Tibial artery (tissue), 4 donors: ENCODE results near the gene PAQR8.

Experiments
- DNase-seq, 2 donors: peaks; one replicate each; pipeline ENCODE4 v3.0.0-alpha.2; 2019
- H3K27ac ChIP-seq, 2 donors: fragments of 200-600 bp; sonication (generic) in 1 of 2; 1 replicate in 1 of 2; 2 replicates in 1 of 2; pipeline ENCODE4 v1.5.1; 2018 to 2019; ENCODE audit warnings: mild to moderate bottlenecking in 1 of 2
- H3K27me3 ChIP-seq, 2 donors: fragments of 200-600 bp; sonication (generic) in 1 of 2; one replicate each; pipeline versions ENCODE4 v1.5.1 to v1.6.0; 2016 to 2019
- H3K36me3 ChIP-seq, 3 donors: fragments of 200-600 bp; sonication (generic) in 2 of 3; one replicate each; pipeline ENCODE4 v1.5.1; 2016 to 2019; ENCODE audit warnings: mild to moderate bottlenecking in 2 of 3
- H3K4me1 ChIP-seq, 4 donors: fragments of 200-600 bp; sonication (generic) in 2 of 4; 1 replicate in 3 of 4; 2 replicates in 1 of 4; pipeline ENCODE4 v1.5.1; 2016 to 2019
- H3K4me3 ChIP-seq, 2 donors: fragments of 200-600 bp; sonication (generic) in 1 of 2; 1 replicate in 1 of 2; 2 replicates in 1 of 2; pipeline ENCODE4 v1.5.1; 2018 to 2019; ENCODE audit warnings: mild to moderate bottlenecking in 2 of 2
- H3K9me3 ChIP-seq, 3 donors: fragments of 200-600 bp; sonication (generic) in 1 of 3; one replicate each; pipeline ENCODE4 v1.5.1; 2016 to 2019
- CTCF ChIP-seq, 2 experiments: fragments of 200-600 bp in 1 of 2; fragments of 450-650 bp in 1 of 2; IDR thresholded peaks; one replicate each; pipeline ENCODE4 v1.5.1; 2017 to 2019; ENCODE audit warnings: antibody characterized with exemption in 2 of 2, mild to moderate bottlenecking in 1 of 2, moderate library complexity in 1 of 2
- intact Hi-C: fragments of 100-400 bp; cut with DNase I; formaldehyde crosslinking; loops from one replicate; pipeline ENCODE4 v1.15.0; 2023; ENCODE audit warnings: low total_unique reads

Gene PAQR8

GRCh38 chr6:52361945-52362442, at the start of gene PAQR8:
TSS of gene PAQR8 (plus strand) at chr6:52362151. CDS start at chr6:52403214, 41,063 bp downstream.
- no peaks in the 10 kb centered on the region for H3K27me3 ChIP-seq
- no peaks in the 10 kb centered on the region for H3K36me3 ChIP-seq
- H3K4me3 ChIP-seq, result peak within 1 kb of the TSS; percentile 77
- DNase-seq, result peak; percentile 52 to 86
- H3K4me1 ChIP-seq, result peaks cover 0 to 12% (median 5%) of the 10 kb centered on the region in 4 donors
- peak within 1 kb of the TSS; percentile 61 to 64 for H3K27ac ChIP-seq
- TF ChIP-seq CTCF (IDR thresholded peaks at IDR 0.05), result no peak
- no peaks in the 10 kb centered on the region for H3K9me3 ChIP-seq
- intact Hi-C loops, result loop anchor here (5.0 kb wide), 2 partner anchors 60 to 80 kb away; partner anchors contain the start of genes EFHC1 and MCM3

GRCh38 chr6:52312461-52312860, 49.5 kb upstream of the PAQR8 start:
- Histone ChIP-seq H3K27me3 (no peaks in the 10 kb centered on the region), H3K36me3 (no peaks in the 10 kb centered on the region), H3K4me3 (no peak overlapping the region), H3K9me3 (no peaks in the 10 kb centered on the region), H3K27ac (no peak overlapping the region), H3K4me1 (no peaks in the 10 kb centered on the region)
- TF ChIP-seq CTCF (IDR thresholded peaks at IDR 0.05), result no peak
- intact Hi-C loops, result loop anchor here (10.0 kb wide), 1 partner anchor 1488 kb away; no protein-coding TSS in a partner anchor
- no peak for DNase-seq

GRCh38 chr6:52314752-52315151, 47.2 kb upstream of the PAQR8 start:
- Histone ChIP-seq H3K9me3 (no peaks in the 10 kb centered on the region), H3K4me1 (no peaks in the 10 kb centered on the region), H3K27ac (no peak overlapping the region), H3K36me3 (no peaks in the 10 kb centered on the region), H3K27me3 (no peaks in the 10 kb centered on the region), H3K4me3 (no peak overlapping the region)
- intact Hi-C loops, result loop anchor here (10.0 kb wide), 1 partner anchor 1490 kb away; no protein-coding TSS in a partner anchor
- DNase-seq, result no peak
- TF ChIP-seq CTCF (IDR thresholded peaks at IDR 0.05), result no peak

- intact Hi-C loops, result loop anchor here (10.0 kb wide), 1 partner anchor 1492 kb away; no protein-coding TSS in a partner anchor
- Histone ChIP-seq H3K4me3 (no peak overlapping the region), H3K36me3 (no peaks in the 10 kb centered on the region), H3K27ac (no peak overlapping the region), H3K4me1 (no peaks in the 10 kb centered on the region), H3K27me3 (no peaks in the 10 kb centered on the region), H3K9me3 (no peaks in the 10 kb centered on the region)
- no peak for DNase-seq
- no peak for TF ChIP-seq CTCF (IDR thresholded peaks at IDR 0.05)
Observed at GRCh38 chr6:52317211-52317610, 44.7 kb upstream of the PAQR8 start.

GRCh38 chr6:52317841-52318581, 43.9 kb upstream of the PAQR8 start:
- no peak for TF ChIP-seq CTCF (IDR thresholded peaks at IDR 0.05)
- no peaks in the 10 kb centered on the region for H3K36me3 ChIP-seq
- H3K9me3 ChIP-seq, result no peaks in the 10 kb centered on the region
- no peaks in the 10 kb centered on the region for H3K27me3 ChIP-seq
- H3K4me3 ChIP-seq, result no peak overlapping the region
- DNase-seq, result no peak
- H3K27ac ChIP-seq, result no peak overlapping the region
- no peaks in the 10 kb centered on the region for H3K4me1 ChIP-seq
- intact Hi-C loops, result loop anchor here (10.0 kb wide), 1 partner anchor 1493 kb away; no protein-coding TSS in a partner anchor
